ENCODE measurements around the gene HNF4A. TPM values are rescaled to one million over a fixed set of nuclear protein-coding genes. Genes with fewer than 3 reads are reported as not detected.

Gene HNF4A
- total and polyA plus RNA-seq, 9 donors, result 0.07 to 1.5 (median 0.25) TPM

- Histone ChIP-seq H3K4me3 (no peak overlapping the region), H3K27ac (no peak overlapping the region), H3K36me3 (no peaks in the 10 kb centered on the region), H3K27me3 (no peaks in the 10 kb centered on the region), H3K9me3 (no peaks in the 10 kb centered on the region), H3K4me1 (ENCODE audit: insufficient read depth) (peaks cover 16% of the 10 kb centered on the region)
- intact Hi-C loops (cut with DNase I), result no loop called here
- DNase-seq, result no peak
- TF ChIP-seq POLR2A (IDR thresholded peaks at IDR 0.05), result no peak
- no peak for TF ChIP-seq EP300 (IDR thresholded peaks at IDR 0.05)
- TF ChIP-seq, protein P1, sequence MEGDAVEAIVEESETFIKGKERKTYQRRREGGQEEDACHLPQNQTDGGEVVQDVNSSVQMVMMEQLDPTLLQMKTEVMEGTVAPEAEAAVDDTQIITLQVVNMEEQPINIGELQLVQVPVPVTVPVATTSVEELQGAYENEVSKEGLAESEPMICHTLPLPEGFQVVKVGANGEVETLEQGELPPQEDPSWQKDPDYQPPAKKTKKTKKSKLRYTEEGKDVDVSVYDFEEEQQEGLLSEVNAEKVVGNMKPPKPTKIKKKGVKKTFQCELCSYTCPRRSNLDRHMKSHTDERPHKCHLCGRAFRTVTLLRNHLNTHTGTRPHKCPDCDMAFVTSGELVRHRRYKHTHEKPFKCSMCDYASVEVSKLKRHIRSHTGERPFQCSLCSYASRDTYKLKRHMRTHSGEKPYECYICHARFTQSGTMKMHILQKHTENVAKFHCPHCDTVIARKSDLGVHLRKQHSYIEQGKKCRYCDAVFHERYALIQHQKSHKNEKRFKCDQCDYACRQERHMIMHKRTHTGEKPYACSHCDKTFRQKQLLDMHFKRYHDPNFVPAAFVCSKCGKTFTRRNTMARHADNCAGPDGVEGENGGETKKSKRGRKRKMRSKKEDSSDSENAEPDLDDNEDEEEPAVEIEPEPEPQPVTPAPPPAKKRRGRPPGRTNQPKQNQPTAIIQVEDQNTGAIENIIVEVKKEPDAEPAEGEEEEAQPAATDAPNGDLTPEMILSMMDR (IDR thresholded peaks at IDR 0.05), result no peak
Observed at GRCh38 chr20:44414808-44415207, 59.3 kb downstream of the HNF4A start.

DNA sequence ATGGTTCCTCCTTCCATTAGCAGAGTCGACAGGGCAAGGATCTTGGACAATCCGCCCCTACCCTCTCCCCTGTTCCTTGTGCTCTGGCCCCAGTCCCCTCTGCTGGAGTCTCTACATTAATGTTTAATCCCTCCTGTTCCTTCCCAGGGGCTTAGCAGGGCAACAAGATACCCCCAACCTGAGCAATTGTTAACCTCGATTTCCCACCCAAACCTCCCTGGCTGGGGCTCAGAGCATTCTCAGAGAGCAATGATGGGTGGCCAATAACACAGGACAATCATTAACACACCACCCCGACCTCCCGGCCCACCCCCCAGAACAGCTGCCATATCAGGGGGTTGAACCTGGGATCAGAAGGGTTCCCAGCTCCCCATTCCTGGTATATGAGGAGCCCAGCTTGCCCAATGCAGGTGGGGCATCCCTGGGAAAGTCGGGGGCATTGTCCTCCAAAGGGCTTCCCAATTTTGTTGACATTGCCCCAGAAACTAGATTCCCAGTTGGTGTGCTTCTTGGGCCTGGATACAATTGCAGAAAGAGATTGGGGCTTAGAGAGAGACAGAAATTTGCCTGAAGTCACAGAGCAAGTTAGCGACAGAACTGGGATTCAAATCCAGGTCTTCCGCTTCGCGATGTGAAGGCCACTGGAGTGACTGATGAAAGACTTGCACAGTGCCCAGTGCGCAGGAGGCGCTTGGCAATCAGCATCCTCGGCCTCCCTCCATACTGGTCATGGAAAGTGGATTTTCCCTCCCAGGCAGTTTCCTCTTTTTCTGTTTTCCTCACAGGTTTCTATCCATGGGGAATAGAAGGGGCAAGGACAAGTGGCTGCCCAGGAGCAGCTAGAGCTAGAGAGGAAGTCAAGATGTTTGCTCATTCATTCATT is 60.6 kb downstream of the HNF4A start:
- no peak for TF ChIP-seq POLR2A (IDR thresholded peaks at IDR 0.05)
- TF ChIP-seq EP300 (IDR thresholded peaks at IDR 0.05), result no peak
- TF ChIP-seq, protein P1 (IDR thresholded peaks at IDR 0.05), result no peak
- no peak overlapping the region for H3K27ac ChIP-seq
- H3K27me3 ChIP-seq, result no peaks in the 10 kb centered on the region
- H3K36me3 ChIP-seq, result no peaks in the 10 kb centered on the region
- peaks cover 14% of the 10 kb centered on the region for H3K4me1 ChIP-seq (ENCODE audit: insufficient read depth)
- intact Hi-C loops (cut with DNase I), result no loop called here
- H3K4me3 ChIP-seq, result no peak overlapping the region
- WGBS, 3 donors, result 90 to 94% (median 91%) methylated on average over 13 of the region's 13 CpGs
- no peaks in the 10 kb centered on the region for H3K9me3 ChIP-seq
- DNase-seq, result no peak

- Histone ChIP-seq H3K27ac (no peak overlapping the region), H3K9me3 (no peaks in the 10 kb centered on the region), H3K4me3 (no peak overlapping the region), H3K4me1 (ENCODE audit: insufficient read depth) (peaks cover 12% of the 10 kb centered on the region), H3K36me3 (no peaks in the 10 kb centered on the region), H3K27me3 (no peaks in the 10 kb centered on the region)
- TF ChIP-seq POLR2A (IDR thresholded peaks at IDR 0.05), result no peak
- no peak for TF ChIP-seq EP300 (IDR thresholded peaks at IDR 0.05)
- TF ChIP-seq, protein P1 (IDR thresholded peaks at IDR 0.05), result no peak
- 68 to 72% (median 69%) methylated on average over 13 of the region's 13 CpGs for WGBS, 3 donors
- DNase-seq, result peak in 4 of 5 donors; percentile 55 to 72 (median 68)
- intact Hi-C loops (cut with DNase I), result no loop called here
Observed at GRCh38 chr20:44418069-44418905, 62.8 kb downstream of the HNF4A start.

- intact Hi-C loops (cut with DNase I), result no loop called here
- Histone ChIP-seq H3K4me3 (no peak overlapping the region), H3K9me3 (no peaks in the 10 kb centered on the region), H3K4me1 (ENCODE audit: insufficient read depth) (peaks cover 12% of the 10 kb centered on the region), H3K27ac (no peak overlapping the region), H3K36me3 (no peaks in the 10 kb centered on the region), H3K27me3 (no peaks in the 10 kb centered on the region)
- DNase-seq, result peak in 1 of 5 donors; percentile 30
- WGBS, 3 donors, result 87 to 89% (median 89%) methylated on average over 13 of the region's 13 CpGs
- TF ChIP-seq EP300 (IDR thresholded peaks at IDR 0.05) (no peak), POLR2A (IDR thresholded peaks at IDR 0.05) (no peak)
- TF ChIP-seq, protein P1 (IDR thresholded peaks at IDR 0.05), result no peak
Observed at GRCh38 chr20:44419131-44419844, 63.8 kb downstream of the HNF4A start.

Data from ovary (tissue), 9 donors.